Measurements from ENCODE around the gene UST. TPM values are rescaled to one million over a fixed set of nuclear protein-coding genes. Genes with fewer than 3 reads are reported as not detected.

Gene UST
- total RNA-seq, 1 experiment from 2014 or later: 6.1 TPM

- DNase-seq (ENCODE audit: low read depth, low spot score) (no peak), ATAC-seq (no peak)
- Histone ChIP-seq H3K9me3 (ENCODE audit: control insufficient read depth in 1 of 2, insufficient read depth in 1 of 2, low read depth in 1 of 2, low read length in 2 of 2) (no peaks in the 10 kb centered on the region), H3K27ac (ENCODE audit: low read depth, low read length) (no peak overlapping the region), H2AFZ (ENCODE audit: low read depth, low read length, poor library complexity, severe bottlenecking) (no peak overlapping the region), H3K4me2 (ENCODE audit: low read length) (no peak overlapping the region), H3K79me2 (ENCODE audit: insufficient read depth, low read length) (no peaks in the 10 kb centered on the region), H3K9me2 (ENCODE audit: insufficient read depth) (no peaks in the 10 kb centered on the region), H3K27me3 (ENCODE audit: insufficient read depth, low read length) (no peaks in the 10 kb centered on the region), H3K4me3 (replicated peaks in 1 of 2; ENCODE audit: low read depth in 1 of 2, low read length in 2 of 2) (no peak overlapping the region), H3K4me1 (ENCODE audit: control insufficient read depth in 1 of 2, insufficient read depth in 2 of 2, low read length in 2 of 2) (no peaks in the 10 kb centered on the region; a peak in 1 of 4 replicates), H3K36me3 (ENCODE audit: control insufficient read depth in 1 of 2, insufficient read depth in 2 of 2, low read length in 2 of 2) (no peaks in the 10 kb centered on the region), H4K20me1 (ENCODE audit: insufficient read depth) (no peaks in the 10 kb centered on the region), H3K9ac (ENCODE audit: low read length) (no peak overlapping the region)
- ChIA-PET POLR2A (no interaction called here), RAD21 (ENCODE audit: low non-redundant PET in 1 of 2, low total read pairs in 2 of 2, uncharacterized antibody in 2 of 2, unreplicated experiment in 2 of 2) (no interaction called here), CTCF (interaction anchor here (0.9 to 1.8 kb wide), 2 partner anchors 344 to 510 kb away, joined by 3 to 4 read pairs; no protein-coding TSS in a partner anchor)
- intact Hi-C loops (cut with micrococcal nuclease): no loop called here
- BruUV-seq (replicated peaks): no TSS peak
- TF ChIP-seq ZFX (IDR thresholded peaks at IDR 0.05): no peak
- TF ChIP-seq CBX3 (IDR thresholded peaks at IDR 0.05; ENCODE audit: low read depth): no peak
- TF ChIP-seq SRF (IDR thresholded peaks at IDR 0.05; ENCODE audit: low read depth): no peak
- TF ChIP-seq FOSL1 (IDR thresholded peaks at IDR 0.05; ENCODE audit: low read depth): no peak
- TF ChIP-seq REST (IDR thresholded peaks at IDR 0.05; ENCODE audit: low read depth): no peak
- no peak for TF ChIP-seq POLR2A (IDR thresholded peaks at IDR 0.05; ENCODE audit: borderline replicate concordance, extremely low read depth, insufficient read depth, insufficient read length)
- no peak for TF ChIP-seq POLR2AphosphoS5 (IDR thresholded peaks at IDR 0.05; ENCODE audit: low read depth, low read length)
- TF ChIP-seq SP1 (IDR thresholded peaks at IDR 0.05; ENCODE audit: low read depth): no peak
- TF ChIP-seq ELF1 (IDR thresholded peaks at IDR 0.05; ENCODE audit: borderline replicate concordance, low read depth): no peak
- TF ChIP-seq JUND (IDR thresholded peaks at IDR 0.05): no peak
- TF ChIP-seq ATF3 (IDR thresholded peaks at IDR 0.05): no peak
- TF ChIP-seq RAD21 (IDR thresholded peaks at IDR 0.05; ENCODE audit: low read depth): no peak
- TF ChIP-seq, protein P1, sequence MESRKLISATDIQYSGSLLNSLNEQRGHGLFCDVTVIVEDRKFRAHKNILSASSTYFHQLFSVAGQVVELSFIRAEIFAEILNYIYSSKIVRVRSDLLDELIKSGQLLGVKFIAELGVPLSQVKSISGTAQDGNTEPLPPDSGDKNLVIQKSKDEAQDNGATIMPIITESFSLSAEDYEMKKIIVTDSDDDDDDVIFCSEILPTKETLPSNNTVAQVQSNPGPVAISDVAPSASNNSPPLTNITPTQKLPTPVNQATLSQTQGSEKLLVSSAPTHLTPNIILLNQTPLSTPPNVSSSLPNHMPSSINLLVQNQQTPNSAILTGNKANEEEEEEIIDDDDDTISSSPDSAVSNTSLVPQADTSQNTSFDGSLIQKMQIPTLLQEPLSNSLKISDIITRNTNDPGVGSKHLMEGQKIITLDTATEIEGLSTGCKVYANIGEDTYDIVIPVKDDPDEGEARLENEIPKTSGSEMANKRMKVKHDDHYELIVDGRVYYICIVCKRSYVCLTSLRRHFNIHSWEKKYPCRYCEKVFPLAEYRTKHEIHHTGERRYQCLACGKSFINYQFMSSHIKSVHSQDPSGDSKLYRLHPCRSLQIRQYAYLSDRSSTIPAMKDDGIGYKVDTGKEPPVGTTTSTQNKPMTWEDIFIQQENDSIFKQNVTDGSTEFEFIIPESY (IDR thresholded peaks at IDR 0.05; ENCODE audit: extremely low read depth, insufficient replicate concordance, low read length): no peak
Measured at GRCh38 chr6:149087898-149088297, 341.1 kb downstream of the UST start.
